ENCODE measurements around the gene MARCO.

DNA sequence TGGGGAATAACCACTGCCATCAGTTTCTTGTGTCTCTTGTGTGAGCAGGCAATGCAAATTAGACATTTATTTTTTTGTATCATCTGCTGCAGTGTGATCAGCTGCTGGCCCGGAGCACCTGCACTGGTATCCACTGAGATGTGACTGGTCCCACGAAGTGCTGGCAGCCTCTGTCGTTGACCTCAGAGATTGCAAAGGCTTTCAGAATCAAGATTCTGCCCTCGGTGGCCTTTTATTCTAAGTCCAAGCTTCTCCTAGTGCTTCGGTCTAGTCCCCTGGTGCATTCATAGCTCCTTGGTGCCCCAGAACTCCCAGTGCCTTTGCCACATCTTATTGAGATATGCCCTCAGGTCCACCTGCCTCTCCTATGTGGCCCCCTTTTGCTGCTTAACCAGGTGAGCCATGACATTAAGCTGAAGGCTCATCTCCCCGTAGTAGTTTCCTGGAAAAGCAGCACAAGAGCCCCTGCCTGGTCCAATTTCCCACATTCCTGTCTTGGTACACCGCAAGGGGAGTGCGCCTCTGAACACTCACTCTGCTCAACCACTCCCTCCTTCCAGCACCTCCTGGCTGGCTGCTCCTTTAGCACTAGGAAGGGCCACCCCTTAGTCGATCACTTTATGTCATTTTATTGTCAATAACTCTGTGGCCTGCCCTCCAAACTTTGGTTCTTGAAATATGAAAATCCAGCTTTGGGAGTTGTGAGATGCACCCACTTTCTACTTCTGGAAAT, 27.1 kb upstream of the MARCO start:
- TF ChIP-seq EZH2 (IDR thresholded peaks at IDR 0.05; ENCODE audit: insufficient read depth, low read length): no peak
- TF ChIP-seq, protein P1, sequence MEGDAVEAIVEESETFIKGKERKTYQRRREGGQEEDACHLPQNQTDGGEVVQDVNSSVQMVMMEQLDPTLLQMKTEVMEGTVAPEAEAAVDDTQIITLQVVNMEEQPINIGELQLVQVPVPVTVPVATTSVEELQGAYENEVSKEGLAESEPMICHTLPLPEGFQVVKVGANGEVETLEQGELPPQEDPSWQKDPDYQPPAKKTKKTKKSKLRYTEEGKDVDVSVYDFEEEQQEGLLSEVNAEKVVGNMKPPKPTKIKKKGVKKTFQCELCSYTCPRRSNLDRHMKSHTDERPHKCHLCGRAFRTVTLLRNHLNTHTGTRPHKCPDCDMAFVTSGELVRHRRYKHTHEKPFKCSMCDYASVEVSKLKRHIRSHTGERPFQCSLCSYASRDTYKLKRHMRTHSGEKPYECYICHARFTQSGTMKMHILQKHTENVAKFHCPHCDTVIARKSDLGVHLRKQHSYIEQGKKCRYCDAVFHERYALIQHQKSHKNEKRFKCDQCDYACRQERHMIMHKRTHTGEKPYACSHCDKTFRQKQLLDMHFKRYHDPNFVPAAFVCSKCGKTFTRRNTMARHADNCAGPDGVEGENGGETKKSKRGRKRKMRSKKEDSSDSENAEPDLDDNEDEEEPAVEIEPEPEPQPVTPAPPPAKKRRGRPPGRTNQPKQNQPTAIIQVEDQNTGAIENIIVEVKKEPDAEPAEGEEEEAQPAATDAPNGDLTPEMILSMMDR (IDR thresholded peaks at IDR 0.05; ENCODE audit: insufficient read depth, low read depth, low read length): no peak

Measured in astrocyte (in vitro differentiated cells and primary cell).